GM21529 (cell line): Measurements from ENCODE around the gene ADAM11.

ENCODE experiments used
- ATAC-seq: cut with Tn5 transposase; IDR thresholded peaks from one replicate; pipeline ENCODE4 v1.9.1; 2021; ENCODE audit not compliant: unreplicated experiment

Gene ADAM11

DNA sequence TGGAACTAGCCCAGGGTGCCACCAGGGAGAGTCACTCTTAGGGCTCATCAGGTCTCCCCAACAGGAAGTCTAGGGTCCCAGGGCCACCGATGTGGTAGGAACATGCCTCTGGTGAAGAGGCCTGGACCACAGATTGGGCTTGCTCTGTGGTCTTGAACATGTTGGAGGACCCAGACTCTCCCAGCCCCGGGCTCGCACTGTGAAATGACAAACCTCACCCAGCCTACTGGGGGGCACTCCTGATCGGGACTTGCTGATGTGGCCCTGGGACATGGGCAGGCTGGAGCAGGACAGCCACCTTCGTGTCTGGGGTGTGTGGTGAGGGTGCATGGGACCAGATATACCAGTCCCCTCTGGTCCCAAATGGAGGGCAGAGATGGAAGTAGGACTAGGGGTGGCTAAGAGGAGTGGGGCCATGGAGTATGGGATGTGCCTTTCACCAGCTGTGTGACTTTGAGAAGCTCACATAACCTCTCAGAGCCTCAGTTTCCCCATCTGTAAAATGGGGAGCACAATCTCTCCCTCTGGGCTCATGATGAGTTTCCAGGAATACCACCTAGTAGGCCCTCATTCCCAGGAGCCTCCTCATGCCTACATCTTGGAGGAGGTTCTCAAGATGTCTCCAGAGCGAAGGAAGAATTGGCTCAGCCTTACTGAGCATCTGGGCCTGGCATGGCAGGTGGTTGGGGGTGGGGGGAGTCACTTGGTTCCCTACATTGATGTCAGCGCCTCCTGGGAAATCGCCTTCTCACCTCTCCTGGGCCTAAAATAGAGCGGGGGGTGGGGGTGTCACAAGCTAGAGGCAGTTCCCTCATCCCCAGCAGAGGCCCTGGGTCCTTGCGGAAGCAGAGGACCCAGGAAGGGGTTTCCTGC lies 1.5 kb upstream of the ADAM11 start:
- no peak for ATAC-seq

DNA sequence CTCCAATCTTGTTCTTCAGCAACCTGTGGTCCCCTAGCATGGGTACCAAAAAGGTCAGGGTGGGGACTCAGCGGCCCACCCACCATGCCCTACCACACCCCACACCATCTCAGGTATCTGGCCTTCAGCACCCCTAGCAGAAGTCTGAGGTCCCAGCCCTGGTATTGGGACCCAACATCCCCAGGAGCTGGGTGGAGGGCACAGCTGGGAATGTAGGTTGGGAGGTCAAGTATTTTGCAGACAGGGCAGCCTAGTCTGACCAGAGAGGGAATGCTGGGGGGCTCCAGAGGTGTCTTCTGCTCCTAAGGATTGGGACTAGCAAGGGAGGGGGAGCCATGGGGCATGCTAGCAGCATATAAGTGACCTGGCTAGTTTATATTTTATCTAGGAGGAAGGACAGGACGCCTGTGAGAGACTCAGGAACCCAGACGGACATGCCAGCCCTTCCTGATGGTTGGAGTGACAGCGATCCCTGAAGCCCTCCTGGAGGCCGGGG lies 822 bp upstream of the ADAM11 start:
- ATAC-seq: no peak

DNA sequence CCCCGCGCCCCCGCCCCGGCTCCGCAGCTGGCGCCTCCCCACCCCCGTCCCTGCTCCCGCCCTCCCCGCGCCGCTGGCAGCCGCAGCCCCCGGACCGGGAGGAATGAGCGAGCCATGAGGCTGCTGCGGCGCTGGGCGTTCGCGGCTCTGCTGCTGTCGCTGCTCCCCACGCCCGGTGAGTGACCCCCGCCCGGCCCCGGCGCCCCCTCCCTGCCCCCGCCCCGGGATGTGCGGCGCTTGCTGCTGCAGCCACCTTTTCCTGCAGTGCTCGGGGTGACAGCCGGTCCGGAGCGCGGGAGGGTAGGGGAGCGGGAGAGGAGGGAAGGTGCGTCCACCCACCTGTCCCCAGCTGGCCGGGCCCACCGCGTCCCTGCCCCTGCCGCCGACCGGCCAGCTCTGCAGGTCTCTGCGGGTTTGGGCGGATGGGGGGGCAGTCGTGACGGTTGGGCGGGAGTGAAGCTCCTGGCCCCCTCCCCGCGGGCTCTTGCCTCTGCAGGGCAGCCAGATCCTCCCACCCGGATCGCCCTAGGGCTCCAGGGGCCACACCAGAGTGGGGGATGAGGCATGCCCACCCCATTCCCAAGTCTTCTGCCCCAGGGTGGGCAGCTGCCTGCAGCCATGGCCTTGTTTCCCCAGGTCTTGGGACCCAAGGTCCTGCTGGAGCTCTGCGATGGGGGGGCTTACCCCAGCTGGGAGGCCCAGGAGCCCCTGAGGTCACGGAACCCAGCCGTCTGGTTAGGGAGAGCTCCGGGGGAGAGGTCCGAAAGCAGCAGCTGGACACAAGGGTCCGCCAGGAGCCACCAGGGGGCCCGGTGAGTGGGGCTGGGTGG lies 513 bp downstream of the ADAM11 start:
- no peak for ATAC-seq

DNA sequence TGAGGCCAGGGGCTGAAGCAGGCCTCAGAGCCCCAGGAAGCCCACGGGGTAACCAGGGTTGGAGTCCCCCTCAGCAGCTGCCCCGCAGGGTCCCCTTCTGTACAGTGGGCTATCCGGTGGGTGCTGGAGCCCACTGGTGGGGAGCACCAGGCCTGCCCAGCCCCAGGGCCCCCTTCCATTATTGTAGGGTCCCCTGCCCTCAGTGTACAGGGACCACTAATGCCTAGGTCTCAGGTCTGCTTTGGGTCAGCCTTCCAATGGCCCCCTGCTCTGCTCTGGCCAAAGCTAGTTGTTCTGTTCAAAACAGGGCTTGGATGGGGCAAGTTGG lies 1.1 kb downstream of the ADAM11 start:
- ATAC-seq: no peak

DNA sequence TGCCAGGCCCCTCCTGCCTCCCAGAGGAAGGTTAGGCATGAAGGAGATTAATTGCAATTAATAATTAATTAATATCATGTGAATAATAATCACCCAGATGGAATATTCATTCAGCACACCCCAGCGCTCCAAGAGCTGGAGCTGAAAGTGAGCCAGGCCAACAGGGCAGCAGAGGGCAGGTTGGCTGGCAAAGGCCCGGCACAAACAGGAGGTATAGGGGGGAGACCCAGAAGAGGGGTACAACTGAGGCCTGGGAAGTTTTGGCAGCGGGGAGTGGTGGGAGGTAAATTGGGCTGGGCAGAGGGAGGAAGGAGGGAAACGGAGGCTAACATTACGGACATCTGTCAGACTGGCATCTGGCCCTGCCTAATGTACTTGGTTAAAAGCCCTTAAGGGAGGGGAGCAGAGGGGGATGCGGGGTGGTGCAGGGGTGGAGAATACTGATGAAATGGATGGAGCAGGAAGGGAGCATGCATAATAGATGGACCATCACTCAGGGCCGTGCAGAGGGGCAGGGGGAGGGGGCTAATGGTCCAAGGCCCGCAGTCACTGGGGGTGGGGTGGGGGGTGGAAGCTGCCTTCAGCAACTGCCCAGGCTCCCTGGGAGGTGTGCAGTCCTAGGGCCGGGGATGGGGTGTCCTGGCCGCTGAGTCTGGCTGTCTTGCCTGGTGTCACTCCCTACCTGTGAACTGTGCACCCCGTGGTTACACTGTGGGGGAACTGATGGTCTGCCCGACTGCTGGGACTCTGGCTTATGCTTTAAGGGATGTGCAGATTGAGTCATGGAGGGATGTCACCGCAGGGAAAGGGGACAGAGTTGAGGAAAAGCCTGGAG lies 1.9 kb downstream of the ADAM11 start:
- no peak for ATAC-seq

DNA sequence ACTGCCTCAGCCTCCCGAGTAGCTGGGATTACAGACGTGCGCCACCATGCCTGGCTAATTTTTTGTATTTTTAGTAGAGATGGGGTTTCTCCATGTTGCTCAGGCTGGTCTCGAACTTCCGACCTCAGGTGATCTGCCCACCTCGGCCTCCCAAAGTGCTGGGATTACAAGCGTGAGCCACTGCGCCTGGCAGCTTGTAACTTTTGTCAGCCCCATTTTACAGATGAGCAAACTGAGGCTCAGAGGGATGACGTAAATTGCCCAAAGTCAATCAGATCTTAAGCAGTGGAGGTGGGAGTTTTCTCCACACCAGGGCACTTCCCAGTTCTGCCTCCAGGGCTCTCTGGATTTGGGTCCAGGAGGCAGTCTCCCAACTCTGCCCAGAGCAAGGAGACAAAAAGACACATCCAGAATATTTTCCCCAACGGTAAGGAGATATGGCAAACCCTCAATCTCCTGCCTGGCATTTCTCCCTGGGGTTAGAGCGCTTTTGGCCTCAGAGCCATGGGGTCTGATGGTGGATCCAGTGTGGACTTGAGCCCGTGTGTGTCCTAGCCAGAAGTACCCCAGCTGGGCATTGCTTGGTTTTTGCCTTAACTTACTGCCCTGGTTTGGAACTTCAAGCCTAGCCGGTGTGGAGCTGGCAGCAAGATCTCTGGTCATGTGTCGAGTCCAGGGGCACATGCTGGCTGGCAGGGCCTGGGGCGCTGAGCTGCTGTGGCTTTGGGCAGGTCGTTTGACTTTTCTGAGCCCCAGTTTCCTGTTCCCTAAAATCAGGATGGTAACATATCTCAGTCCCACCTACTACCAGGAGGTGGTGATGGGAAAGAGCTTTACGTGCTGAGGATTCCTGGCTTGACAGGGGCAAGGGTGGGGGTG lies 3.4 kb downstream of the ADAM11 start:
- ATAC-seq: no peak

DNA sequence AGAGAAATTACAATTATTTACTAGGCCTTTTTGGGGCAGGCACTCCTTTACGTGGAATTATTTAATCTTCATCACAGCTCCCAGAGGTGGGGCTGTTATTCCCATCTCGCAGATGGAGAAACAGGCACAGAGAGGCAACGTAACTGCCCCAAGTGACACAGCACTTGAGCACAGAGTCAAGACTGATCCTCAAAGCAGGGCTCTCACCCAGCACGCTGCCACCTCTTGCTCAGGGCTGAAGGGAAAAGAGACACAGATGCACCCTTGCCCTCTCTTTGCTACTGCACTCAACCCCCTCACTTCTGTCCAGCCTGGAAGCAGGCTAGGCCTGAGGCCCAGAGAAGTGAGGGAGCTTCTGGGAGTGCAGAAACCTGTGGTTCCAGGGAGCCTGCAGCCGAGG lies 4.4 kb downstream of the ADAM11 start:
- no peak for ATAC-seq

DNA sequence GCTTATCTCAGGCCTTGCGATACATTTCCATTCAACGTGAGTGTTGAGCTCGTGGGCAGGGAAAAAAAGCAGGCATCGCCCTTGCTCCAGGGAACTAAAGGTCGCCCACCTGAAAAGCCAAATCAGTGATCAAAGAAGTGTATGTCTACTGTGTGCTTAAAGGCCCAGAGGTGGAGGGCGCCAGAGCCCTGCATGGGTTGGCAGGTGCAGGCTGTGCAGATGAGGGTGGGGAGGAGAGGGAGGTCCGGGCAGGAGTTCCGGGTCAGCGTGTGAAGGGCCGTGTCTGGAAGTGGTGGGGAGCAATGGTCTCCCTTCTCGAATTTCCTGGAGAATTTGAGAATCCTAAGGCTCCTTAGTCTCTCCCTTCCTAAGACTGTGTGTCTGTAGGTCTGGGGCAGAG lies 7.2 kb downstream of the ADAM11 start:
- no peak for ATAC-seq

DNA sequence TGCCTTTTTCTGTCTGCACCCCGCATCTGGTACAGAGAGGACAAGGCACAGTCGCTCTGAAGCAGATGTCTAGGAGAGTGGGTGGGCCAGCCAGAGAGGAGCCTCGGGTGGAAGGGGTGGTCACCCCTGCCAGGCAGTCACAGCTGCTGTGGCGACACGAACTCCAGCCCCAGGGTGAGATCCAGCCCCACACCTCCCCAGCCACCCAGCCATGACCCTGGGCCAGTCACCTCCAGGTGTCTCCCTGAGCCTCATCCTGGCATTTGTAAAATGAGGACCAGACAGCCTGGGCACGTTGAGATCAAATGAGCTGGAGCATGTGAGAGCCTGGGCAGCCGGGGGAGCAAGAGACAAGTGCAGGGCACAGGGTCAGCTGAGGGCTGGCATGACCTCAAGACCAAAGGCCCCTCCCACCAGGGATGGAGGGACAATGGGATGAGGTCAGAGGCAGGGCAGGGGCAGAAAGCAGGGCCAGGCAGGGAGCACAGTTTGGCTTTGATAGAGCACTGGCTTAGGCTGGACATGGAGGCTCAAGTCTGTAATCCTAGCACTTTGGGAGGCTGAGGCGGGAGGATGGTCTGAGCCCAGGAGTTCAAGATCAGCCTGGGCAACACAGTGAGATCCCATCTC lies 7.7 kb downstream of the ADAM11 start:
- no peak for ATAC-seq

DNA sequence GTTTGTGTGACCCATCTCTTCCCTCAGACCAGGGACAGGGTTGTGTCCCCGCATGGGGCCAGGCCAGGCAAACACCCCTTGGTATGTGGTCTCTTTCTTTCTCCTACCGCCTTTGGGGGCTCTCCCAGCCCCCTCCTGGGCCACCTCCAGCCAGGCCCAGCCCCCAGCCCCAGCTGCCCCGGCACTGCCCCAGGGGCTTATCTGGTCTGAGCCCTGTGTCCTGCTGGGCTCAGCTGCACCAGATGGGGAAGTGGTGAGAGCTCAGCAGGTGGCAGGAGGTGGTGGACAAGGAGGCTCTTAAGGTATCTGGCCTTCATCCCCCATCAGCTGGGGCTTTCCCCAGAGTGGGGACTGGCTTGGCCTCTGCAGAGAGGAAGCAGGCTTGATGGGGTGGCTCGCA lies 8.7 kb downstream of the ADAM11 start:
- ATAC-seq: no peak

DNA sequence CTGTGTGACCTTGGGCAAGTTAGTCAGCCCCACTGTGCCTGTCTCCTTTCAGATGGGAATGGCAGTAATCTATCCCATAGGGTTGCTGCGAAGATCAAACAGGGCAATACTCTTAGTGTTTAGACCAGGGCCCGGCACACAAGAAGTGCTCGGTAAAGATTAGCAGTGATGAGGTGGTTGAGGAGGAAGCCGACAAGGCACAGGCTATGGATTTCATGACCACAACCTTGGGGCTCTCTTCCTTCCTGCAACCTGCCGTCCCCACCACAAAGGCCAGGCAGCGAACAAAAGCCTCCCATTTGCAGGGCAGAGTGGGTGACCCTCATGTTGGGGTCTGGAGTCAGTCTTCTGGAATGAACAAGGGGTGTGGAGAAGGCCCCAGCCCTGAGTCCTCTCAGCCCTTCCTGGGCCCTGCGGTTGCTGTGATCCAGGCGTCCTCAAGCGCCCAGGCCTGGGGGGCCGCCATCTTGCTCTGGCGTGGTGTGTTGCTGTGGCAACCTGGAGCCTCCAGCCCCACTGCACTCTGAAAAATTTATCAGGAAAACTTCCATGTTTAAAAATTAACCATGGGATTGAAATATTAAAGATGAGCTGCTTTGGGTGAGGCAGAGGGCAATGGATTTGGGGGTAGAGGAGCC lies 9.8 kb downstream of the ADAM11 start:
- ATAC-seq: no peak

DNA sequence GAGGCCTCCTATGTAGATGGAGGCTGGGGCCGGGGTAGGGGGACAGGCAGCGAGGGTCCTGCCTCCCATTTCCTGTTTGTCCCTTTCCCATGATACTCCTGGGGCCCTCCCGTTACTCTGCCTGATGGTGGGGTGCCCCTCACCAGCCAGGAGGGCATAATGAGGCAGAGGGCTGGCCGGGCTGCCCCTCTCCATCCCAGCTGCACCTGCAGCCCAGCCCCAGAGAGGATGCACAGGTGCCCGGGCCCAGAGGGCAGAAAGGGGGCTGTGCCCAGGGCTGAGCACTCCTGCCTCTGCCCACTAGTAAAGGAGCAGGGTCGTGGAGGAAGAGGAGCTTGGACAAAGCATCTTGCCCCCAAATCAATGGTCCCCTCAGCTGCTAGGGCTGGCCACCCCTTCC lies 10.4 kb downstream of the ADAM11 start:
- no peak for ATAC-seq

DNA sequence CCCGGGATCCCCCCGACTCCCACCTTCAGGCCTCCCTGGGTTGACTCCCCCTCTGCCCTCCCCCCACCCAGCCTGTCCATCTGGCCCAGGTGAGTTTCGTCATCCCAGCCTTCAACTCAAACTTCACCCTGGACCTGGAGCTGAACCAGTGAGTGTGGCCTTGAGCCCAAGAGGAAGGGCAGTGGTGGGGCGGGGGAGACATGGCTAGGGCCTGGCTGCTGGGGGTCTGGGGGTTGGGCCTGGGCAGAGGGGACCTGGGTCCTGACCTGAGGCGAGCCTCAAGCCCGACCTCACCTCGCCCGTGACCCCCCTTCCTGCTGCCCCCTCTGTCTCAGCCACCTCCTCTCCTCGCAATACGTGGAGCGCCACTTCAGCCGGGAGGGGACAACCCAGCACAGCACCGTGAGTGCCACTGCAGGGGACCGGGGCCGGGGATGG lies 10.9 kb downstream of the ADAM11 start:
- no peak for ATAC-seq

DNA sequence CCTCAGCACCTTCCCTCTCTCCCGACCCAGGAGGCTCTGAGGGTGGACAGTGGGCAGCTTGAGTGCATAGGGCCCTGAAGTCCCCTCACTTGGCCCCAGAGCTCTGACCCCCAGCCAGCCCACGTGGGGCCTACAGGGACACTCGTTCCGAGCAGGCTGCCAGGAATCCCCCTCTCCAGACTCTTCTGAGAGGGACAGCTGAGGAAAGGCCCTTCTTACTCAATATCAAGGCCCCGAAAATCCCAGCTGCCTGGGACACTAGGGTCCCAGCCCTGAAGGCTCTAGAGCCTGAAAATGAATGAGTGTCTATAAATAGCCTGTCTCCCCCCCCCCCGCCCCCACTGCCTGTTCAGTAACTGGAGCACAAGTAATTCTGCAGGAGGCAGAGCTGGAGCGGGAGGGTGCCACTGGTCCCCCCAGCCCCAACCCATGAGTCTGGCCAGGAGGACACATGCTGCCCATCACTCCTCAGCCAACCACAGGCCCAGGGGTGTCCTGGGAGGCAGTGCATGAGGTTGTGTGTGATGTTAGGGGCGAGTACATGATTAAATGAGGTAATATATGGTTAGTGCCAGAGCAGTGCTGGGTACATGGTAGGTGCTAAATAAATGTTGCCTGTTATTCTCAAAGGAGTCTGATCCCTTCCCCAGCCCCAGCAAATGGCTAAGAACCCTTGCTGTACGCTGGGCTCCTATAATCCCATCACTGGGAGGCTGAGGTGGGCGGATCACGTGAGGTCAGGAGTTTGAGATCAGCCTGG lies 11.6 kb downstream of the ADAM11 start:
- ATAC-seq: no peak

DNA sequence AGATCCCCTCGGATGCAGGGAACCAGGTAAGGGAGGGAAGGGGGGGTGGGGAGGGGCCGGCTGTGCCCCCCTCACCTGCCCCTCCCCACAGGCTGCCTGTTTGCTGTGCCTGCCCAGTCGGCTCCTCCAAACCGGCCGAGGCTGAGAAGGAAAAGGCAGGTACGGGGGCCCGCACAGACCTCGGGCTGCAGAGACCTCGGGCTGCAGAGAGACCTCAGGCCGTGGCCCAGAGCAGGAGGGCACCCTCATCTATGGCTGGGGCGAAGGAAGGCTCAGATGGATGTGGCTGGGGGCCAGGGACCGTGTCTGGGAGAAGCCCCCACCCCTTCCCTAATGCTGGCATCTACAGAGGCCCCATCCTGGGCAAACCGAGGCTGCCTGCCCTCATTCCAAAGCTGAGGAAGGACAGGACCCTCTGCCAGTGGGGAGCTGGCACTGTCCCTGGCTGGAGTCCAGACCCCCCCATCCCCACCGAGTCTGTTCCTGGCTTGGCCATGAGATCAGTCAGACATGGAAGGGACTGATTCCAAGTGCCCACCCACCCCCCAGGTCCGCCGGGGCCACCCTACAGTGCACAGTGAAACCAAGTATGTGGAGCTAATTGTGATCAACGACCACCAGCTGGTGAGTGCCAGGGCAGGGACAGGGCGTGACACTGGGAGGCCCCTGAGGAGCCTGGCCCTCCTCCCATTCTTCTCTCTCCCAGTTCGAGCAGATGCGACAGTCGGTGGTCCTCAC lies 13.7 kb downstream of the ADAM11 start:
- ATAC-seq: no peak

DNA sequence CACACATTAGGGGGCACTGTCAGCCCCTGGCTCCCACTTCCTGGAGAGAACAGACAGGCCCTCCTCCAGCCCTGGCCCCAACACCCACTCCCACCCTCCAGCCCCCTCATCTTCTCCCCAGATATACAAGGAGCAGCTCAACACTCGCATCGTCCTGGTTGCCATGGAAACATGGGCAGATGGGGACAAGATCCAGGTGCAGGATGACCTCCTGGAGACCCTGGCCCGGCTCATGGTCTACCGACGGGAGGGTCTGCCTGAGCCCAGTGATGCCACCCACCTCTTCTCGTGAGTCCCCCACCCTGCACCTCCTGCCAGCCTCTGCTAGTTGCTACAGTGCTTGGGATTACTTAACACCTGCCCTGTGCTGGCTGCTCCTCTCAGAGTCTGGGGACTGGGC lies 14.4 kb downstream of the ADAM11 start:
- no peak for ATAC-seq

DNA sequence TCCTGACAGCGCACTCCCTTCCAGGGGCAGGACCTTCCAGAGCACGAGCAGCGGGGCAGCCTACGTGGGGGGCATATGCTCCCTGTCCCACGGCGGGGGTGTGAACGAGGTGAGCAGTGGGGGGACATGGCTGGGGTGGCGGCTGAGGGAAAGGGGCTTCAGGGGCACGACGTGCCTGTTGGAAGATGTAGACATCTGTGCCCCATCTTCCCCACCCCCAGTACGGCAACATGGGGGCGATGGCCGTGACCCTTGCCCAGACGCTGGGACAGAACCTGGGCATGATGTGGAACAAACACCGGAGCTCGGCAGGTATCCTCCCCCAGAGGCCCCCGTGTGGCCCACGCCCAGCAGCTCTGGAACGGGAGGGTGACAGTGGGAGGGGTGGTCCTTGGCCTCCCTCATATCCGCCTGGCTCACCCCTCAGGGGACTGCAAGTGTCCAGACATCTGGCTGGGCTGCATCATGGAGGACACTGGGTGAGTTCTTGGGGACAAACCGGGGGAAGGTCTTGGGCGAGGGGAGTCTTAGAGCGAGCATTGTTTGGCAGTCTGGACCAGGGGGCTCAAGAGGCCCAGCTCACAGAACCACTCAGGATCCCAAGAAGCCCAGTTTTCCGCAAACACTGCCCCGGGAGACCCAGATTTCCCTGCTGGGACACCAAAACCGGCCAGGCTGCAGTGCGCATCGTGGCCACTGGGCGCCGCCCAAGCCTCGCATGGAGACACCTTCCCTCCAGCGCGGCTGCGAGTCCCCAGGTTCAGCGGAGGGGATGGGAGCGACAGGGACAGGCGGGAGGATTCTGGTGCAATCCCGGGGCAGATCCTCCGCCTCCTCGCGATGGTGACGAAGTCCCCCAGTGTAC lies 15.7 kb downstream of the ADAM11 start:
- ATAC-seq: peak; percentile 42
